HTR-8/SVneo (cell line): ENCODE data around the gene FAM9C.

Source experiments
- DNase-seq: peaks from one replicate; pipeline ENCODE4 v3.0.0; 2011; ENCODE audit warnings: low spot score, mixed read lengths; ENCODE audit not compliant: insufficient read length
- FAIRE-seq: peaks from 2 replicates; lab custom pipeline; 2011; peaks lifted over from hg19 to GRCh38; lab: Jason Lieb, UNC

Gene FAM9C

DNA sequence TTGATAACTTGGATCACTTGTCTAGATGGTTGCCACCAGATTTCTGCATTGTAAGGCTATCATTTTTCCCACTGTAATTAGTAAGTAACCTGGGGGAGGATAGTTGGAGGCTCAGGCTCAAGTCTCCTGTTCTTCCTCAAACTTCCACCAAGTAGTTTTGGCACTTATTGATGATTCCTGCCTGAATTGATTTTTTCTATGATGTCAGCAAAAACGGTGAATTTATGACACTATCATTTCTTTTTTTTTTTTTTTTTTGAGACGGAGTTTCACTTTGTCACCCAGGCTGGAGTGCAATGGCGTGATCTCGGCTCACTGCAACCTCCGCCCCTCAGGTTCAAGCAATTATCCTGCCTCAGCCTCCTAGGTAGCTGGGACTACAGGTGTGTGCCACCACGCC lies 57.1 kb downstream of the FAM9C start:
- DNase-seq (no peak), FAIRE-seq (no peak)

GRCh38 chrX:12986886-12987285 lies 57.5 kb downstream of the FAM9C start:
- no peak for FAIRE-seq
- no peak for DNase-seq

DNA sequence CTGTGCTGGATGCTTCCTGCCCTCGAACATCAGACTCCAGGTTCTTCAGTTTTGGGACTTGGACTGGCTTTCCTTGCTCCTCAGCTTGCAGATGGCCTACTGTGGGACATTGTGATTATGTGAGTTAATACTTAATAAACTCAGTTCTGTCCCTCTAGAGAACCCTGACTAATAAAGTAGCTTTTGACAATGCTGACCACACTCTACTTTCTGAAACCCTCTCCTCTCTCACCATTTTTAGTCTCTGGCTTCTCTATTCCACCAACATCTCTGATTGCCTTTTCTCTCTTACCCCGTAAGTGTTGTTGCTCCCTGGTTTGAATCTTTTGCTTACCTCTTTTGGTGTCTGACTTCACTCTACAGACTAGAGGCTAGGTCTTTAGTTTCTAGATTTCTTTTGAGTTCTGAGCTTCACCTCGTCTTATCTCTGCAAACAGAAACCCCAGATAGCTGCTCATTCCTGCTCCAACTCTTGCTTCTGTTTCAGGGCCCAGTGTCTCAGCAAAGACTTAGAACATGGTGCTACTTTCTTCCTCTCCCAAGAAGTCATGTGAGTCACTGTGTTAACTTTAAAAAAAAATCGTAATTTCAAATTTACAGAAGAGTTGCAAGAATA lies 58.1 kb downstream of the FAM9C start:
- DNase-seq (no peak), FAIRE-seq (no peak)
